NCI-H524 treated with DMSO at 0.1 percent for 48 hours (cell line): Measurements from ENCODE around the gene SLC2A9.
A peak's percentile ranks its signal among the peaks of the same experiment; 100 is the strongest.

ENCODE experiments used
- DNase-seq: peaks from one replicate; lab custom pipeline; 2025; lab: John Stamatoyannopoulos, UW

The SLC2A9 gene

GRCh38 chr4:9891740-9892139, 129.6 kb downstream of the SLC2A9 start:
- DNase-seq, result no peak

- DNase-seq, result no peak
These were observed 130.2 kb downstream of the SLC2A9 start for GRCh38 chr4:9891056-9891455.

GRCh38 chr4:9889306-9889705, 132.0 kb downstream of the SLC2A9 start:
- DNase-seq, result no peak

- DNase-seq, result no peak
These were observed 135.3 kb downstream of the SLC2A9 start for GRCh38 chr4:9885958-9886357.

- DNase-seq, result no peak
These were observed 140.7 kb downstream of the SLC2A9 start for GRCh38 chr4:9880406-9881197.

GRCh38 chr4:9877123-9877522, 144.2 kb downstream of the SLC2A9 start:
- no peak for DNase-seq

- DNase-seq, result no peak
These were observed 145.8 kb downstream of the SLC2A9 start for GRCh38 chr4:9875516-9875915.

GRCh38 chr4:9874385-9874784, 146.9 kb downstream of the SLC2A9 start:
- no peak for DNase-seq

- DNase-seq, result no peak
These were observed 151.0 kb downstream of the SLC2A9 start for GRCh38 chr4:9870165-9870790.

GRCh38 chr4:9867751-9868425, 153.4 kb downstream of the SLC2A9 start:
- peak; percentile 81 for DNase-seq

GRCh38 chr4:9866931-9867330, 154.4 kb downstream of the SLC2A9 start:
- no peak for DNase-seq

GRCh38 chr4:9861561-9861960, 159.7 kb downstream of the SLC2A9 start:
- no peak for DNase-seq

GRCh38 chr4:9859810-9860209, 161.5 kb downstream of the SLC2A9 start:
- no peak for DNase-seq

- no peak for DNase-seq
These were observed 171.8 kb downstream of the SLC2A9 start for GRCh38 chr4:9849538-9849920.

GRCh38 chr4:9847968-9848748, 173.1 kb downstream of the SLC2A9 start:
- no peak for DNase-seq

- DNase-seq, result peak; percentile 64
These were observed 175.4 kb downstream of the SLC2A9 start for GRCh38 chr4:9845791-9846493.

GRCh38 chr4:9841072-9841471, 180.2 kb downstream of the SLC2A9 start:
- no peak for DNase-seq

- no peak for DNase-seq
These were observed 185.9 kb downstream of the SLC2A9 start for GRCh38 chr4:9835430-9835829.

- DNase-seq, result no peak
These were observed 187.9 kb downstream of the SLC2A9 start for GRCh38 chr4:9833421-9833820.

- no peak for DNase-seq
These were observed 188.7 kb downstream of the SLC2A9 start for GRCh38 chr4:9832640-9833039.

- DNase-seq, result no peak
These were observed 194.7 kb downstream of the SLC2A9 start for GRCh38 chr4:9826551-9826950.

GRCh38 chr4:9825049-9825448, 196.2 kb downstream of the SLC2A9 start:
- DNase-seq, result no peak
